ENCODE data around the gene SLC12A7.
"Not testable (repeated sequence)": the region's sequence is repeated elsewhere in the genome, so short reads cannot be mapped to it uniquely, and the experiment has no call there.

SLC12A7 gene

DNA sequence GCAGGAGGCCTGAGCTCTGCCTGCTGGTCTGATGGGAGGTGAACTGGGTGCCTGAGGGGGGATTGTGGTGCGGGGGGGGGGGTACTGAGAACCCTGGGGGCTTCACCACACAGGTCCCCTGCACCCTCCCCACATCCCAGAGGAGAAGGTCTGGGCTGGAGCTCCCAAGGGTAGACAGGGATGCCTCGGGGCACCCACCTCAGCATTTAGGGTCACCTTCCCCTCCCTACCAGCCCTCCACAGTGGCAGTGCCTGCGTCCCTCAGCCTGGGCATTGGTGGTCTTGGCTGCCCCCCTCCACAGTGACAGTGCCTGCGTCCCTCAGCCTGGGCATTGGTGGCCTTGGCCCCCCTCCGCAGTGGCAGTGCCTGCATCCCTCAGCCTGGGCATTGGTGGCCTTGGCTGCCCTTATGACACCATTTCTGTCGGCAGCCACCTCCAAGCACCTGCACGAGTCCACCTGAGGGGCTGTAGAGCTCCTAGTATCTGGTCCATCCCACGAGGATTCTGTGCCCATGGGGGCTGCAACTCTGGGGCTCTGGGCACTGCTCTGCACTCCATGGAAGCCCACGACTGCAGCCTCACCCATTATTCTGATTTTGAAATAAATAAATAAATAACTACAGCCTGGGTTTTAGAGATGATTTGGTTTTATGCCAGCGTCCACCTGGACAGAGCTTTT, 81.8 kb downstream of the SLC12A7 start:
- no peak for TF ChIP-seq ZFX (IDR thresholded peaks at IDR 0.05)
- TF ChIP-seq, protein P1, sequence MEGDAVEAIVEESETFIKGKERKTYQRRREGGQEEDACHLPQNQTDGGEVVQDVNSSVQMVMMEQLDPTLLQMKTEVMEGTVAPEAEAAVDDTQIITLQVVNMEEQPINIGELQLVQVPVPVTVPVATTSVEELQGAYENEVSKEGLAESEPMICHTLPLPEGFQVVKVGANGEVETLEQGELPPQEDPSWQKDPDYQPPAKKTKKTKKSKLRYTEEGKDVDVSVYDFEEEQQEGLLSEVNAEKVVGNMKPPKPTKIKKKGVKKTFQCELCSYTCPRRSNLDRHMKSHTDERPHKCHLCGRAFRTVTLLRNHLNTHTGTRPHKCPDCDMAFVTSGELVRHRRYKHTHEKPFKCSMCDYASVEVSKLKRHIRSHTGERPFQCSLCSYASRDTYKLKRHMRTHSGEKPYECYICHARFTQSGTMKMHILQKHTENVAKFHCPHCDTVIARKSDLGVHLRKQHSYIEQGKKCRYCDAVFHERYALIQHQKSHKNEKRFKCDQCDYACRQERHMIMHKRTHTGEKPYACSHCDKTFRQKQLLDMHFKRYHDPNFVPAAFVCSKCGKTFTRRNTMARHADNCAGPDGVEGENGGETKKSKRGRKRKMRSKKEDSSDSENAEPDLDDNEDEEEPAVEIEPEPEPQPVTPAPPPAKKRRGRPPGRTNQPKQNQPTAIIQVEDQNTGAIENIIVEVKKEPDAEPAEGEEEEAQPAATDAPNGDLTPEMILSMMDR (conservative IDR thresholded peaks at IDR 0.05): no peak
- H3K27ac ChIP-seq: no peak overlapping the region

DNA sequence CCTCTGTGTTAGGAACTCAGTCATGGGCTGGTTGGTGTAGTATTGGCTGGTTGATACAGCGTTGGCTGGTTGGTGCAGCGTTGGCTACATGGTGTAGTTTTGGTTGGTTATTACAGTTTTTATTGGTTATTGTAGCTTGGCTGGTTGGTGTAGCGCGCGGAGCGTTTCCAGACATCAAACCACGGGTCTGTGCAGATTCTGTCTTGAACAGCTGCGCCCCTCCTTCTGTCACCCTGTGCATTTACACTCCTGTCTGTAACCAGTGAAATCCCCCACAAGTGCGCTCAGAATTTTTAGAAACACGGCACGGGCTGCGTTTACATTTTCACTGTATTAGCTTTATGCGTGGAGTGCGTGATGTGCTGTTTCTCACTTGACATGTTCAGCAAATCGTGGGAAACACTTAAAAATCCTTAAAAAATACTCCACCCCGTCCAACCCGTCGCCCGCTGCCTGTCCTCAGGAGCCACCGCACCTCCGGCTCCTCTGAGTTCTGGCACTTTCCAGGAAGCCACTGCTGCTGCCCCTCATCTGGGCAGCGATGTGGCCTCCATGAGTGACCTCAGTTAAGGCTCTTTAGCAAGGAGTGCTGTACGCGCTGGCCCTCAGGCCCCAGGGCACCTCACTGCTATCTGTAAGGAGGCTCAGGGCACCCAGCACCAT, 82.5 kb downstream of the SLC12A7 start:
- no peak for TF ChIP-seq ZFX (IDR thresholded peaks at IDR 0.05)
- TF ChIP-seq, protein P1 (conservative IDR thresholded peaks at IDR 0.05): no peak
- no peak overlapping the region for H3K27ac ChIP-seq

DNA sequence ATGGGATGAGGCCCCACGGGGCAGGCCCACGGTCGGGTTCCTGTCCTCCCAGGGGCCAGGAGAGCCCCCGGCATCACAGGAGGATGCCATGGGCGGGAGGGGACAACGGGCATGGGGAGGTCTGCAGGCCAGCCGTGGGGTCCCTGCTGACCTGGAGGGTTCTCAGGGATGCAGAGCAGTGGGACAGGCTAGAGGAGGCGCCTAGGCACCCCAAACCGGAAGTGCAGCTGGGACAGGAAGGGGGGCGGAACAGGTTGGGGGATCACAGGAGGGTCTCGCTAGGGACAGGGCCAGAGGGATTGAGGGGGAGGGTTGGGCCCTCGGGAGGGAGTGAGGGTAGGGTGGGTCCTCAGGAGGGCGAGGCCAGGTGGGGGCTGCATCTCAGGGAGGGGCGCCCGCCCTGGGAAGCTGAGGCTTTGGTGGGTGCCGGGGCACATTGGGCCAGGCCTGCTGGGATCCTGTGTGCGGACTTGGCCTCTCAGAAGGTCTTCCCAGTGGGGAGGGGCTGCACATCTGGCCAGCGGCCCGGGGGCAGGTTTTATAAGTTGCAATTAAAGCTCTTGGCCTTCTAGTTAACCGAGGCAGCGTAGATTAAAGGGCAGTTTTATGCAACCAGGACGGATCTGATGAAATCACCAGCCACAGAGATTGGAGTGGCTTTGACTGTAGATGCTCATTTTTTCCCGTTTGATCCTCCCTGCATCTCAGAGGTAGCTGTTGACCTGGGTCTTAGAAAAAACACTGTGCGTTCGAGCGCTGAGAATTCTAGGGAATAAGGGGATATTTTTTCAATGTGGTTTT, 83.2 kb downstream of the SLC12A7 start:
- H3K27ac ChIP-seq: no peak overlapping the region
- no peak for TF ChIP-seq ZFX (IDR thresholded peaks at IDR 0.05)
- TF ChIP-seq, protein P1 (conservative IDR thresholded peaks at IDR 0.05): no peak

DNA sequence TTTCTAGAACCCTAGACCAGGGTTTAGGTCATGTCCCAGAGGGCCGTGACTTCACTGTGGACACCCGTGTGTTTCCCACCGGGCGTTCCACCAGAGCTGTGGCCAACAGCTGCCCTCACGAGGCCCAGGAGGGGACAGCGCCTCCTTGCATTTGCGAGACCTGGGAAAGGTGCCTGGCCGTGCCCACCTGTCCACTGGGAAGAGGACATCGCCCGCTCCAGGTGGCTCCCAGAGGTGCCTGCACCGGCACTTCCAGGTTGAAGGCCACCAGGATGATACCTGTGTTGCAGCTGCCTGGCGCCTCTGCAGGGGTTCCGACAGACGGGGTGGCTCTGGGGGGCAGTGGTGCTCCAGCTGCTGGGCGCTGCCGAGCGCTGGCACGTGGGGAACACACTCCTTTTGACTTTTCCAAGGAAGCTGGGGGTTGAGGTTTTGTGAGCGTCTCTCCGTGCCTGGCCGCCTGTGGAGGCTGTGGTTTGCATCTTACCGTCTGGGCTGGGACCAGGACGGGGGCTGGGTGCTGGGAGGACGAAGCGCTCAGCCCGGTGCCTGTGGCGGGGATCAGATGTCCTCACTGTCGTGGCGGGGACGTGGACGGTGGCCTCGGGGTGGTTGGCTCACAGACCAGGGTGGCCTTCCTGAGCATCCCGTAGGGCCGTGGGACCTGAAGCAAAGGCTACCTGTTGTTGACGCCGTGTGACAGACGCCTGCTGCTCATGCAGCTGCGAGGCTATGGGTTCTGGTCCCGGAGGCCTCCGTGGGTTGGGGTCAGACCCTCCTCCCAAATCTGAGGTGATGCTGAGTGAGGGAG, 84.0 kb downstream of the SLC12A7 start:
- TF ChIP-seq ZFX (IDR thresholded peaks at IDR 0.05): no peak
- TF ChIP-seq, protein P1 (conservative IDR thresholded peaks at IDR 0.05): no peak
- no peak overlapping the region for H3K27ac ChIP-seq

DNA sequence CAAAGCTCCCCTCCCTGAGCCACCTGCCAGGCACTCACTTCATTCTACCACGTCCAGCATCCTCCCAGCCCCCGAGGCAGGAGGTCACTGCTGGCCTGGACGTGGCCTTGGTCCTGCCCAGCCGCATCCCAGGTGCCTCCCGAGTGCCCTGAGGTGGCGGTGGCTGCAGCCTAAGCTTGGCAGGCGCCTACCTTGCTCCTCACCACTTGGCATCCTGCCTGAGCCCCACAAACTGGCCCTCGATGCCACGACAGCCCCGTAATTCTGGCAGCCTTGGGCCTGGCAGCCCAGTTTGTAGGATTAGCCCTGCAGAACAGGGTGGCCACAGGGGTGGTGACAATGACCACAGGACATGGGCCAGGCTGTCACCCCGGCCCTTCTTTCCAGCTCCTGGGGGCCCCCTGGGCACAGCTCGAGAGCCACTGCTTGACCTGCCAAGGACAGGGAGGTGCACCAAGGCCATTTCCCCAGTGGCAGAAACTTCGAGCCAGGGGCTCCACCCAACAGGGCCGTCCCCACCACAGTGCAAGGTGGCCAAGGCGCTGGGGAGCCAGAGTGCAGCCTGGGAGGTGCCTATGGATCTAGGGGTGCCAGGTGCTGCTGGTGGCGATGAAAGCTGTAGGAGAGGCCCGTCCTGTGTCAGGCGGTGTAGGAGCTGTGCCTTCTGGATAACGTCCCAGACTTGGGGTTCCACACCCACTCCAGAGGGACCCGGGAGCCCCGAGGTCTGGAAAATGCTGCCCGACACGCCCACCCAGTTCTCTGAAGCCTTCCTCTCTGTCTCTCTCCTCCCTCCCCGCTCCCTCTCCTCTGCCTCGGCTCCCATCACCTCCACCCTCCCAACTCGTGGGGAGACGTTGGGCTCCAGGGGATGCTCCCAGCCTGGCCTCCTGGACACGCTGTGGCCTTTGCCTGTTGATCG, 84.9 kb downstream of the SLC12A7 start:
- TF ChIP-seq ZFX (IDR thresholded peaks at IDR 0.05): no peak
- TF ChIP-seq, protein P1 (conservative IDR thresholded peaks at IDR 0.05): no peak
- no peak overlapping the region for H3K27ac ChIP-seq

DNA sequence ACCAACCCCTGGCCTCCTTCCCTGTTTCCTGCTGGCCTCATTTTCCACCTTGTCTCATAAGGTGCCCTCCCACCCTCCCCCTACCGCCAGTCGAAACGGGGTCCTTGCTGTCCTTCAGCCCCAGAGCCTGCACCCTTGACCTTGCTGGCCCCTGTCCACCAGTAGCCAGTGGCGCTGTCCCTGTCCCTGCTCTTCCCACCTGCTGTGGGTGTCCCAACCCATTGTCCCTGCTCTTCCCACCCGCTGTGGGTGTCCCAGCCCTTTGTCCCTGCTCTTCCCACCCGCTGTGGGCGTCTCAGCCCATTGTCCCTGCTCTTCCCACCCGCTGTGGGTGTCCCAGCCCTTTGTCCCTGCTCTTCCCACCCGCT, 89.9 kb downstream of the SLC12A7 start:
- not testable (repeated sequence) for H3K27ac ChIP-seq
